Inflammatory macrophage treated with lipopolysaccharide for 4 hours (primary cell): Measurements from ENCODE around the gene IRF7.

Experiments
- DNase-seq: peaks from one replicate; pipeline ENCODE4 v3.0.0-alpha.2; 2020

The IRF7 gene

GRCh38 chr11:640021-640706 lies 24.4 kb upstream of the IRF7 start:
- DNase-seq = peak; percentile 32

- DNase-seq = no peak
These were observed 23.7 kb upstream of the IRF7 start for GRCh38 chr11:639332-639955.

GRCh38 chr11:638631-639331 lies 23.0 kb upstream of the IRF7 start:
- no peak for DNase-seq

- DNase-seq = no peak
These were observed 22.1 kb upstream of the IRF7 start for GRCh38 chr11:637593-638521.

- DNase-seq = no peak
These were observed 21.5 kb upstream of the IRF7 start for GRCh38 chr11:637333-637592.

GRCh38 chr11:636511-637332 lies 21.0 kb upstream of the IRF7 start, which contains the start of gene DRD4:
TSS of gene DRD4 (plus strand) at chr11:637269. CDS start at chr11:637305, 36 bp downstream.
- DNase-seq = peak; percentile 32

- no peak for DNase-seq
These were observed 20.3 kb upstream of the IRF7 start for GRCh38 chr11:635945-636510.

GRCh38 chr11:630871-631270 lies 15.1 kb upstream of the IRF7 start:
- DNase-seq = no peak

- DNase-seq = no peak
These were observed 13.5 kb upstream of the IRF7 start for GRCh38 chr11:629237-629583.

- DNase-seq = no peak
These were observed 12.3 kb upstream of the IRF7 start for GRCh38 chr11:628056-628455.

GRCh38 chr11:627308-627576 lies 11.5 kb upstream of the IRF7 start:
- no peak for DNase-seq

GRCh38 chr11:626475-627307 lies 10.9 kb upstream of the IRF7 start, which contains the start of gene SCT:
TSS of gene SCT (minus strand) at chr11:627181. CDS start at chr11:627143, 38 bp downstream.
- DNase-seq = no peak

GRCh38 chr11:625636-626268 lies 10.0 kb upstream of the IRF7 start:
- DNase-seq = no peak

- no peak for DNase-seq
These were observed 9.2 kb upstream of the IRF7 start, which contains the start of gene CDHR5 for GRCh38 chr11:624705-625635. TSS of gene CDHR5 (minus strand) at chr11:624955. CDS start at chr11:624902, 53 bp downstream.

GRCh38 chr11:623999-624704 lies 8.4 kb upstream of the IRF7 start:
- DNase-seq = peak; percentile 39

- no peak for DNase-seq
These were observed 7.7 kb upstream of the IRF7 start for GRCh38 chr11:623349-623869.

- no peak for DNase-seq
These were observed 6.1 kb upstream of the IRF7 start for GRCh38 chr11:621838-622237.
